OCI-LY3 (cell line): ENCODE data around the gene MED13L.

Source experiments
- H2AFZ ChIP-seq: fragments of 200-600, 300-600 bp; shearing (Covaris generic); 2 replicates; pipeline ENCODE4 v1.6.0; 2014; ENCODE audit warnings: antibody characterized with exemption, low read depth, low read length
- H3K27ac ChIP-seq: fragments of 200-600, 300-600 bp; sonication (generic); 2 replicates; pipeline ENCODE4 v1.5.1; 2014; ENCODE audit warnings: mild to moderate bottlenecking, low read length, moderate library complexity, mixed read lengths
- H3K27me3 ChIP-seq: fragments of 200-600, 300-600 bp; sonication (generic); 2 replicates; pipeline ENCODE4 v1.6.1; 2014; ENCODE audit warnings: low read depth, low read length, mixed read lengths
- H3K36me3 ChIP-seq: fragments of 200-600, 300-600 bp; sonication (generic); replicated peaks from 2 replicates; pipeline ENCODE3; 2014; ENCODE audit warnings: low read depth, low read length, mixed read lengths
- H3K4me1 ChIP-seq: fragments of 300-600, 200-600 bp; sonication (generic); 2 replicates; pipeline ENCODE4 v1.6.1; 2014; ENCODE audit warnings: low read length, mixed read lengths
- H3K4me2 ChIP-seq: fragments of 200-600, 300-600 bp; sonication (generic); 2 replicates; pipeline ENCODE4 v1.6.1; 2014; ENCODE audit warnings: low read length, mixed read lengths
- H3K4me3 ChIP-seq: fragments of 300-600, 200-600 bp; sonication (generic); 2 replicates; pipeline ENCODE4 v1.5.1; 2014; ENCODE audit warnings: antibody characterized with exemption, mild to moderate bottlenecking, low read length, moderate library complexity
- H3K79me2 ChIP-seq: fragments of 300-600, 200-600 bp; shearing (Covaris generic); 2 replicates; pipeline ENCODE4 v1.6.1; 2014; ENCODE audit warnings: mild to moderate bottlenecking, low read length, mixed read lengths
- H3K9ac ChIP-seq: fragments of 300-600, 200-600 bp; shearing (Covaris generic); 2 replicates; pipeline ENCODE4 v1.6.0; 2014; ENCODE audit warnings: mild to moderate bottlenecking, low read length, moderate library complexity
- H3K9me3 ChIP-seq: fragments of 200-600, 300-600 bp; shearing (Covaris generic); 2 replicates; pipeline ENCODE4 v1.6.1; 2014; ENCODE audit warnings: low read length, mixed read lengths; ENCODE audit not compliant: insufficient read depth
- H4K20me1 ChIP-seq: fragments of 200-600, 300-600 bp; sonication (generic); 2 replicates; pipeline ENCODE4 v1.6.1; 2016; ENCODE audit warnings: low read length, mixed read lengths; ENCODE audit not compliant: insufficient read depth
- CTCF ChIP-seq: fragments of 200-600, 300-600 bp; sonication (generic); IDR thresholded peaks from 2 replicates; pipeline ENCODE4 v1.5.1; 2014; ENCODE audit warnings: antibody characterized with exemption, low read length, low read depth
- EZH2phosphoT487 ChIP-seq: fragments of 200-600 bp; shearing (Covaris generic); IDR thresholded peaks from 2 replicates; pipeline ENCODE4 v1.6.1; 2018; ENCODE audit warnings: antibody characterized with exemption, mixed run types, low read depth

MED13L gene

GRCh38 chr12:116249938-116250337 lies 27.6 kb downstream of the MED13L start:
- Histone ChIP-seq H3K27ac (no peak overlapping the region), H3K9ac (no peak overlapping the region), H4K20me1 (peaks cover 65% of the 10 kb centered on the region), H3K4me3 (no peak overlapping the region), H3K36me3 (no peaks in the 10 kb centered on the region), H3K79me2 (peaks cover 96% of the 10 kb centered on the region), H2AFZ (no peak overlapping the region), H3K27me3 (no peaks in the 10 kb centered on the region), H3K4me1 (peaks cover 8% of the 10 kb centered on the region), H3K4me2 (no peak overlapping the region), H3K9me3 (peaks cover 8% of the 10 kb centered on the region; the same call in 1 of the 2 replicates)
- TF ChIP-seq EZH2phosphoT487 (no peak), CTCF (no peak)

DNA sequence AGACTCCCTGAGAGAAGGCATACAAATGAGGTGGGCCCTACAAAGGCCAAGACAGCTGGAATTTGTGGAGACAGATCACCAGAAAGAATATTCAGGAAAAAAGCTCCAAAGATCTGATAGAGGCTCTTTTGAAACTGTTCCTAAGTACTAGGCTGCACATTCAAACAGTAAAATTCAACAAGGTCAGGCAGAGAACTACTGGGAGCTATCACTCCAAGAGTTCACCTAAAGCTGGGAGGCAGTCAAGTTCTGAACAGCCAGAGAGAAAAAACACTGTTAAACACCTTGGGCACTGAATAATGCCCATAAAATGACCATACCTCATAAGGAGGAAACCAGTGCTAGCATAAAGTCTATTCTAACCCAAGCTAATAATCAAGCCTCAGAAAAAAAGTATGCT lies 28.6 kb downstream of the MED13L start:
- TF ChIP-seq CTCF (no peak), EZH2phosphoT487 (no peak)
- H3K4me3 ChIP-seq = no peak overlapping the region
- H3K27ac ChIP-seq = no peak overlapping the region
- peaks cover 17% of the 10 kb centered on the region for H3K4me1 ChIP-seq
- peaks cover 8% of the 10 kb centered on the region; the same call in 1 of the 2 replicates for H3K9me3 ChIP-seq
- H3K9ac ChIP-seq = no peak overlapping the region
- peaks cover 96% of the 10 kb centered on the region for H3K79me2 ChIP-seq
- H3K36me3 ChIP-seq = no peaks in the 10 kb centered on the region
- peaks cover 65% of the 10 kb centered on the region for H4K20me1 ChIP-seq
- no peak overlapping the region for H3K4me2 ChIP-seq
- no peak overlapping the region for H2AFZ ChIP-seq
- no peaks in the 10 kb centered on the region for H3K27me3 ChIP-seq

- Histone ChIP-seq H3K79me2 (peaks cover 96% of the 10 kb centered on the region), H3K27me3 (no peaks in the 10 kb centered on the region), H3K4me2 (no peak overlapping the region), H3K4me3 (no peak overlapping the region), H3K36me3 (no peaks in the 10 kb centered on the region), H3K9me3 (peaks cover 8% of the 10 kb centered on the region; the same call in 1 of the 2 replicates), H3K4me1 (peaks cover 22% of the 10 kb centered on the region), H4K20me1 (peaks cover 67% of the 10 kb centered on the region), H3K9ac (no peak overlapping the region), H3K27ac (no peak overlapping the region), H2AFZ (no peak overlapping the region)
- no peak for TF ChIP-seq CTCF
- TF ChIP-seq EZH2phosphoT487 = no peak
These were observed 29.1 kb downstream of the MED13L start for GRCh38 chr12:116248433-116248832.

- H3K79me2 ChIP-seq = peaks cover 96% of the 10 kb centered on the region
- no peak overlapping the region for H3K9ac ChIP-seq
- H4K20me1 ChIP-seq = peaks cover 69% of the 10 kb centered on the region
These were observed 30.1 kb downstream of the MED13L start for GRCh38 chr12:116247377-116247776.

More at GRCh38 chr12:116247377-116247776, 30.1 kb downstream of the MED13L start:
- Histone ChIP-seq H2AFZ (no peak overlapping the region), H3K9me3 (peaks cover 8% of the 10 kb centered on the region; the same call in 1 of the 2 replicates), H3K4me1 (peaks cover 25% of the 10 kb centered on the region), H3K27ac (no peak overlapping the region), H3K4me2 (no peak overlapping the region), H3K36me3 (no peaks in the 10 kb centered on the region), H3K4me3 (no peak overlapping the region), H3K27me3 (no peaks in the 10 kb centered on the region)
- TF ChIP-seq EZH2phosphoT487 (no peak), CTCF (no peak)
